HPDE6-E6E7 (cell line): ENCODE measurements around the gene ZNF511.
A peak's percentile ranks its signal among the peaks of the same experiment; 100 is the strongest.
"Not testable (repeated sequence)": the region's sequence is repeated elsewhere in the genome, so short reads cannot be mapped to it uniquely, and the experiment has no call there.

Experiments used
- DNase-seq: peaks from one replicate; pipeline ENCODE4 v3.0.0; 2011; ENCODE audit warnings: missing footprints; ENCODE audit errors: extremely low spot score

Gene ZNF511, protein sequence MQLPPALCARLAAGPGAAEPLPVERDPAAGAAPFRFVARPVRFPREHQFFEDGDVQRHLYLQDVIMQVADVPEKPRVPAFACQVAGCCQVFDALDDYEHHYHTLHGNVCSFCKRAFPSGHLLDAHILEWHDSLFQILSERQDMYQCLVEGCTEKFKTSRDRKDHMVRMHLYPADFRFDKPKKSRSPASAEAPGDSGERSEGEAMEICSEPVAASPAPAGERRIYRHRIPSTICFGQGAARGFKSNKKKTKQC

DNA sequence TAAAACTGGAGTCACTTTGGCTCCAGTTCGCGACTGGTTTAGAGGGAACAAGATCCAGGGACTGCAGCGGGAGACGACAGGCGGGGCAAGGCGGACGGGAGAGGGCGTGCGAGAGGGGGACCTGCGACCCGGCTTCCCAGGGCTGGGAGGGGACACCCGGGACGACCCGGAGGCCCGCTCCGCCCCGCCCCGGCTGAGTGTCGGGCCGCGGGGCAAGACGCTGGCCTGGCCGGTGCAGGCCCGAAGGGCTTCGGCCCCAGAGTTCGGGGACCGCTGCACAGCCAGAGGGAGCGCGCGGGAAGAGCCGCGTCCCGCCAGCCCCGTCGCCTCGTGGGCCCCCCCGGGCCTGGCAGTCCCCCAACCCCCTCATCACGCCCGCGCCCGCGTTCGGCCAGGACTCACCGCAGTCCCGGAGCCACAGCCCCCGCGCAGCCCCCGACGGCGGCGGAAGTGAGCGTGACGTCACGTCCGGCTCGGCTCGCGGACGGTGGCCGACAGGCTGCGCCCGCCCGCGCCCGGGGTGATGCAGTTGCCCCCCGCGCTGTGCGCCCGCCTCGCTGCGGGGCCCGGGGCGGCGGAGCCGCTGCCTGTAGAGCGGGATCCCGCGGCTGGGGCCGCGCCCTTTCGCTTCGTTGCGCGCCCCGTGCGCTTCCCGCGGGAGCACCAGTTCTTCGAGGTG is at the start of gene ZNF511, which contains the start of gene TUBGCP2:
Gene ZNF511 (plus strand): TSS at position 494 of the 679 bp plus-strand sequence. CDS start 30 bp downstream, at position 524.
Gene TUBGCP2 (minus strand): TSS at position 452 of the 679 bp plus-strand sequence. CDS start 5,931 bp downstream, outside the sequence.
- peak; percentile 60 for DNase-seq

DNA sequence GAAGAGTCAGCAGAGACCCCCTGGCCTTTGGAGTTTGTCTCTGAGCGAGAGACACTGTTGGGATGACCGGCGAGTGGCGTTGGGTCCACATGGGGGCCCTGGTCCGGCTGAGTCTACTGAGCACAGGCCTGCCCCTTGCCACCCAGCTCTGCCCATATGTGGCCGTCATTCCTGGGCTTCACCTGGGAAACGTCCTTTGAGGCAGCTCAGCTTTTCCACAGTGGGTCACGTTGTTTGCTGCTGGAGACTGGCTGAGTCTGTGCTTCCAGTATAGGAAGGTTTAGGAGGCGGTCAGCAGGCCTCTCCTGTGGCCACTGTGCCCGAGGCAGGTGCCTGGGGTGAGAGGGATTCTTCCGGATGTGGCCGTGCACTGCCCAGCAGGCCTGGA is 49.1 kb upstream of the ZNF511 start:
- no peak for DNase-seq

DNA sequence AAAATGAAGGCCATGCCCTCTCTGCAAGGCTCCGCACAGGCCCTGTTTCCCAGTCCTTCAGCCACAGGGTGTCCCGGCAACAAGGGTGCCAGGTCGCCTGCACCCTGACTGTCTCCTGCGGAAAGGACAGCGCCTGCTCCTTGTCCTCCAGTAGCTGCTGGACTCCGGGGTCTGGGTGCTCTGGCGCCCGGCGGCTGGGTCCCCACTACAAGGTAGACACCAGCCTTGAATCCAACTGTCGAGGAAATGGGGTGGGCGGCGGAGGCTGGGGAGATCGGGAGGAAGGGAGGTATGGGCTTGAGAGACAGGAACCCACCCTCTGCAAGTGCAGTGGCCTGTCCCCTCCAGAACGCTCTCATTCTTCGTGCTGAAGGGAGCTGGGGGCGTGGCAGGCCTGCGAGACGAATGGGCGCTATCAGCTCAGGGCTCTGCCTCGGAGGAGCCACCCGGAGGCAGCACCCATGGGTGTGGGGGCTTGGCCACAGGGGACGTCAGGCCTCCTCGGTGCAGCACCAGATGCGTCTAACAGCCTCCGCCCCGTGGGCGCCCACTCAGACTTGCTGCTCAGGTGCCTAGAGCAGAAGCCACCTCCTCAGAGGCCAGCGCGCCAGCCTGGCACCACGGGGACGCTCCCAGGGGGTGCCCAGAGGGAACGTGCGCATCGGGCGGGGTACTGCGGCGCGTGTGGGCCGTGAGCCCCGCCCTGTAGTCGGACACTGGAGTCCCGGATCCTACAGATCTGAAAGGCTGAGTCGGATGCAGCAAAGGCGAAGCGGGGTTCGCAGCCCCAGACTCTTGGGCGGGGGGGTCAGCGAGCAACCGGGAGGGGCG is 47.6 kb upstream of the ZNF511 start:
- DNase-seq: no peak

DNA sequence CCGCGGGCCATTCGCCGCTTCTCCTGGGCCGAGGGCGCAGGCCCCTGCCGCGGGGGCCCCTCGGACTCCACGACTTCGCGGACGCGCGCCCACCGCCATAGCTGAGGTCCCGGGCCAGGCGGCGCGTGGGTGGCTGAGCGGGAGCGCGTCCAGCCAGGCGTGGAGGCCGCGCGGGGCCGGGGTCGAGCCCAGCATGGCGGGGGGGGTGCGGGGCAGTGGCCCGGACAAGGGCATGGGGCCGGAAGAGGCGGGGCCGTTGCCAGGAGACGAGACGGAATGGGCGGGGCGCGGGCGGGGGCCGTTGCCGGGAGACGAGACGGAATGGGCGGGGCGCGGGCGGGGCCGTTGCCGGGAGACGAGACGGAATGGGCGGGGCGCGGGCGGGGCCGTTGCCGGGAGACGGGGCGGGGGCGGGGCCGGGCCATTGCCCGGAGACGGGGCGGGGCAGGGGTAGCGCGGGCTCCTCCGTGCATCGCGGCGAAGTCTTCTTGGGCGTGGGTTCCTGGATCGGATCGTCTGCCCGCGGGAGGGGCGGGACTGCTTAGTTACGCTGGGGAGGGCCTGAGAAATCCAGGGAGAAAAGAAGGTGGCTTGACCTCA is 46.9 kb upstream of the ZNF511 start:
- peak; percentile 64 for DNase-seq

DNA sequence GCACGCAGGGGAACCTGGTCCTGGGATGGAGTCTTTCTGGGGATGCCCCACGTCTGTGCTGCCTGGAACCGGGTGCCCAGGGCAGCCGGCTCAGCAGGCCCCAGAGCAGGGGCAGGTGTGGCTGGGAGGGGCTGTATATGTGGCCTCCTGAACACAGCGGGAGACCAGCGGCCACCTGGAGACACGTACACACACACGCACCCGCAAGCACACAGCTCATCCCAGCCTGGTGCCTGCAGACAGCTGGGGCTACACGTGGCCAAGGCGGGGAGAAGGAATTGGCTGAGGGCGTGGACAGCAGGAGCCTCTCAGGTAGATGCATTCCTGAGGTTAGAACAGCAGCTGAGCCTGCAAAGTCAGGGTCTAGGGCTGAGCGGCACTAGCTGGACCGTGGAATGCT is 46.0 kb upstream of the ZNF511 start:
- DNase-seq: peak; percentile 48

DNA sequence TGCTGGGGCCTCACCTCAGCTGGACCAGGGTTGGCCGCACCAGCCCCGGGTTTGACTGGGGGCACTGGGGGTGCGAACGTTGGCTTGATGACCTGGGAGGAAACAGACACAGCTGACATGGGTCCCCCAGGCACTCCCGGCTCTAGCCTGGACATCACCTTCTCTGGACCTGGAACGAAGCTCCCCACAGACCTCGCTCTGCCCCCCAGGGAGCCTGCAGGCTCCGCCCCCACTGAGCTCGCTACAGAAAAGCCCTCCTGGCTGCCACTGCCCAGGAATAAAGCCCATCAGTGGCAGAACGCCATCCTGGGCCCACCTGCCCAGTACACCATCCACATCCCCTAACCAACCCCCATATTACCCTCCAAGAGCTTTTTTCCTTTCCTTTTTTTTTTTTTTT is 45.0 kb upstream of the ZNF511 start:
- no peak for DNase-seq

DNA sequence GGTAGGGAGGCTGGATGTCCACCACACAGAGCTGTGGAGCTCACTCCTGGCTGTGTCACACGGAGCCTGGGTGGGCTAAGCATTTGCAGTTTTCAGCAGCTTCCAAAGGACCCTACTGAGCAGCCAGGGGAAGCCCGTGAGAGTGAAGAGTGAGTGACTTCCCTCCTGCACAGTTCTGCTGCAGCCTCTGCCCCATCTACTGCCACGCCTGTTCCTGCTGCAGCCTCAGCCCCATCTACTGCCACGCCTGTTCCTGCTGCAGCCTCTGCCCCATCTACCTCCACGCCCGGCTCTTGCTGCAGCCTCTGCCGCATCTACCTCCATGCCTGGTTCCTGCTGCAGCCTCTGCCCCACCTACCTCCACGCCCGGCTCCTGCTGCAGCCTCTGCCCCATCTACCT is 44.3 kb upstream of the ZNF511 start:
- DNase-seq: no peak

DNA sequence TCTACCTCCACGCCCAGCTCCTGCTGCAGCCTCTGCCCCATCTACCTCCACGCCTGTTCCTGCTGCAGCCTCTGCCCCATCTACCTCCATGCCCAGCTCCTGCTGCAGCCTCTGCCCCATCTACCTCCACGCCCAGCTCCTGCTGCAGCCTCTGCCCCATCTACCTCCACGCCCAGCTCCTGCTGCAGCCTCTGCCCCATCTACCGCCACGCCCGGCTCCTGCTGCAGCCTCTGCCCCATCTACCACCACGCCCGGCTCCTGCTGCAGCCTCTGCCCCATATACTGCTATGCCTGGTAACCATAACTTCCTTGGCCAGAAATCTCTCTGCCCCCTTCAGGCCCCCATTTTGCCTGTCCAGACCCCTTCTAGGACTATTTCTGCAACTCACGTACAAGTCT is 43.7 kb upstream of the ZNF511 start:
- not testable (repeated sequence) for DNase-seq

DNA sequence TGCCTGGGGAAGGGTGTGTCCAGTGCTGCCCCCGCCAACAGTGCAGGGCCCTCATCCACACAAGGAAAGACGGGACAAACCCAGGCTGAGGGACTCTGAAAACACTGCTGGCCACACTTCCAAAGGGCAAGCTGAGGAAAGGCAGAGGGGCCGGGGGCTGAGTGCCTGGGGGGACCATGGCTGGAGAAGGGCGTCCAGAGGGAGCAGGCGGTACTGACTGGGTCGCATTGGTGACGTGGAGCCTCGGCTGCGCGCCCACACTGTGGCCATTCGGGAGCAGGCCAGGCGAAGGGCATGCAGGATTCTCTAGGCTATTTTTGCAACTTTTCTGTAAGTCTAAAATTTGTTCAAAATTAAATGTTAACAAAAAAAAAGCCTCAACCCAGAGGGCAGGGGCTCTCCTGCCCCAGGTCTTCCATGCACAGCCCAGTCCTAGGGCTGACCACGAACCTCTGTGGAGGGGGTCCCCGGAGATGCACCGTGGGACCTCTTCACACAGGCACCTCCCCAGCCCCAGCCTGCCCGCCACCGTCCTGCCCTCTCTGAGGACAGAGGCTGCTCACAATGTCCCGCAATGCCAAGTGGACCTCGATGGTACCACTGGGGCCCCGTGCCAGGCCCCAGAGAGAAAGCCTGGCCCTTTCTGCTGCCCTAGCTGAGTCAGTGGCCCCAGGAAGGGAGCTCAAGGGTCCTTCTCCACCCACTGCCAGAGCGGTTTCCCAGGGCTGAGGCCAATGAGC is 42.5 kb upstream of the ZNF511 start:
- no peak for DNase-seq

DNA sequence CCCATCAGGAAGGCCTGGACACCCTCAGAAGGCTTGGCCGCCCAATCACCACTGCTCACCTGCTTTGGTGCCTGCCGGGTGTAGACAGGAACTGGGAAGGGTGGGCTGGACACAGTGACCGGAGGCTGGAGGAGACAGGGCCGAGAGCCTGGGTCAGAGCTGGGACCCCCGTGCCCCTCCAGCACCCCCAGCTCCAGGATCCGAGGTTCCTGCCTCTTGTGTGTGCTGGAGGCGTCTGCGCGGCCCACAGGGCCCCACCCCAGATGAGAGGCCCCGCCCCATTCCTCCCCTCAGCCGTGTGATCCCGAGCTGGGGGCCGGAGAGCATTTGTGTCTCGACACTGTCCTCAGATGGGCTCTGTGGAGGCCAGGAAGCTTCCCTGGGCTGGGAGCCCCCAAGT is 41.4 kb upstream of the ZNF511 start:
- DNase-seq: no peak

DNA sequence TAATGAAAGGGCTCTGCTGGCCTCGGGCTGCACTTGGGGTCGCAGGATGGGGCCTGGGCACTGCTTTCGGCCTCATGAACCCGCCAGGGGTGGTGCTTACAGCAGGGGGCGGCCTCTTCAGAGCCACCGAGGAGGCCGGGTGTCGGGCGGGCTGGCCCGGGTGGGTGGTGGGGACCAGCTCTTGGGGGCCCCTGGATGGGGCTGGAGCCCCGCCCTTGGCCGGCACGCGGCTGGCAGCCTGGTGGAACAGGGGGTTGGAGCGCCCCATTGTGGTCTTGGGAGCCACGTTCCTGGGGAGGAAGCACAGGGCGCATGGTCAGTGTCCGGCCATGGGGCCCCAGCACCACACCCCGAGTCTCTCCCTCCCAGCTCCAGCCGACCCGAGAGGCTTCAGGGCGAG is 40.9 kb upstream of the ZNF511 start:
- DNase-seq: no peak

DNA sequence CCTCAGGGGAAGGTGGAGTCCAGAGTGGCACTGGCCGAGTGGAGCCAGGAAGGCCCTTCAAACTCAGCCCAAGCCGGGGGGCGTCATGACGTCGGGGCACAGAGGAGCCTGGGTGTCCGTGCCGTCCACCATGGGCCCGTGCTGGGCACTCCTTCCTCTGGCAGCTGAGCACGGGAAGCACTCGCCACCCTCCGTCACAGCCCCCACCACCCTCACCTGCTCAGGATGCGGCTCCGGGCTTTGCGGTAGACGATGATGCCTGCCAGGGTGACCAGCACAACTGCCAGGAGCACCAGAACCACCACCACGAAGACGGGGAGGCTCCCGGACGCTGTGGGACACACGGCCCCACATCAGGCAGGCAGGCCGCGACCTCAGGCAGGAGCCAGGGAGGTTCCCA is 40.2 kb upstream of the ZNF511 start:
- DNase-seq: no peak

DNA sequence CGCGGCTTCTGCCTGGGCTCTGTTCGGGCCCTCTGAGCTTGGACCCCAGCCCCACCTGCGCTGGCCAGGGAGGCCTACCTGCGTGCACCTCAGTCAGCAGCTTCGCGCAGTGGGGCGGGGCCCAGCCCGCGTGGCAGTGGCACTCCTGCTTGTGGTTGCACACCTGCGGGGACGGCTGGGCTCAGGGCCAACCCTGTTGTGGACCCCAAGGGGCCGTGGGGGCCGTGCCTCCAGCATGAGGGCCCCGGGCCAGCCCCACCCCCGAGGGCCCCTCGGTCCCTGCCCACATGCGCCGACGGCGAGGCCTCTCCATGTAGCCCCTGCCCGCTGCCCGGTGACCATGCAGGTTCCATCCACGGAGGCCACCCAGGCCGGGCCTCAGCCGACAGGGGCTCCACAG is 39.3 kb upstream of the ZNF511 start:
- no peak for DNase-seq

DNA sequence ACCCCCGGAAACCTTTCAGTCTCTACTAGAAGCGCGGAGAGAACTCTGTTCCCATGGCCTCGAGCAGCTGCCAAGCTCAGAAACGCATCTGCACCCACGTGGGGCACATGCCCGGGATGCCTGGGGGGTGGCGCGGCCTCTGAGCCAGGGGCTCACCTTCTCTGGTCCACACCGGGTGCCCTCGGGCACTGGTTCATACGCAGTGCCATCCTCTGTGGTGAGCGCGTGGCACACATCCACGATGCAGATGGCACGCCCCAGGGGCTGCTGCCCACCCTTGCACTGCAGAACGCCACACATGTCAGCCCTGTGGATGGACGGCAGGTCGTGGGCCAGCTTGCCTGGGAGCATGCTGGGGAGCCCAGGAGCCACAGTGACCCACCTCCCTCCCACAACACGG is 38.5 kb upstream of the ZNF511 start:
- DNase-seq: no peak

DNA sequence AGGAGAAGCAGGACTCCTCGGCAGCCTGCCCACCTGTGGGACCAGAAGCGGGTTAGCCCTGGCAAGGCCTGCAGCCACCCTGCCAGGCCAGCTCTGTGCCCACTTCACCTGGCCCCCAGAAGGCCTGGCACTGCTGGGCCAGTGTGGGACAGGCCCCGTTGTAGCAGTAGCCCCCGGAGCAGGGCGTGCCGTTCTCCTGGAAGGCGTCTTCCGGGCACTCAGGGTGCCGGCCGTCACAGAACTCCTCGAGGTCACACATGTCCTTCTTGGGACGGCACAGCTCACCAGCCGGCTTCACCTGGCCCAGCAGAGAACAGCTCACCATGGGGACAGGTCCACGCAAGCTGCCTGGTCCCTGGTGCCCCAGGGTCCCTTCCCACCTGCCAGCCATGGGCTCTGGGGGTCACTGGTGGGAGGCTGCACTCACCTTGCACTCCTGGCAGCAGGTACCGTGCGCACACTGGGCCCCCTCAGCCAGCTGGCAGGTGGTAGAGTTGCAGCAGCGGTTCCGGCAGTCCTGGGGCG is 37.9 kb upstream of the ZNF511 start:
- DNase-seq: no peak

DNA sequence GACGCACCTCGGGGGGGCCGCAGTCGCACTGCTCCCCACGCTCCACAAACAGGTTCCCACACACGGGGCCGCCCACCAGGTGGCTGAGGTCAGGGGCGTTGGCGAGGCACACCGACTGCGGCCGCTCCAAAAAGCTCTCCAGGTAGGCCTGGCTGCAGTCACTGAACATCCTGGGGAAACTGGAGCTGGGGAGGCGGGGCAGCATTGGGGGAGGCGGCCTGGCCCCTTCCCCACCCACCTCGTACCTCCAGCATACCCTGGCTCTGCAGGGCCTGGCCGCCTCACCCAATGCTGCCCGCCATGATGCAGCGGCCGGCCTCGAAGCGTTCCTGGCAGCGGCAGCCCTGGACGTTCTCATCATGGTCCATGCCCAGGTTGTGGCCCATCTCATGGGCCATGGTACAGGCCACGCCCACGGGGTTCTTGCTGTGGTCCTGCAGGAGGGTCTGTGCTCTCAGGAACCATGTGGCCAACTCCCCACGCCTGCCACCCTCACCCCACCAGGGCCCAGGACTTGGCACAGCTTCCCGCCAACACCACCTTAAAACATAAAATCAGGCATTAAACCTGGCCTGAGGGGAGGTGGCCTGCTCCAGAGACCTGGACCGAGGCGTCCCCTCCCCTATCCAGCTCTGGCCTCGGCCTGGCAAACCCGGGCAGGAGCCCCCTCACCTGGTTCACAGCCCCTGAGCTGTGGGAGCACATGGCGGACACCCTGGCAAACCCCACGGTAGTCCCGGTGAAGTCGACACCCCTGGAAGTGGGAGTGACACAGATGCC is 37.0 kb upstream of the ZNF511 start:
- DNase-seq: no peak

DNA sequence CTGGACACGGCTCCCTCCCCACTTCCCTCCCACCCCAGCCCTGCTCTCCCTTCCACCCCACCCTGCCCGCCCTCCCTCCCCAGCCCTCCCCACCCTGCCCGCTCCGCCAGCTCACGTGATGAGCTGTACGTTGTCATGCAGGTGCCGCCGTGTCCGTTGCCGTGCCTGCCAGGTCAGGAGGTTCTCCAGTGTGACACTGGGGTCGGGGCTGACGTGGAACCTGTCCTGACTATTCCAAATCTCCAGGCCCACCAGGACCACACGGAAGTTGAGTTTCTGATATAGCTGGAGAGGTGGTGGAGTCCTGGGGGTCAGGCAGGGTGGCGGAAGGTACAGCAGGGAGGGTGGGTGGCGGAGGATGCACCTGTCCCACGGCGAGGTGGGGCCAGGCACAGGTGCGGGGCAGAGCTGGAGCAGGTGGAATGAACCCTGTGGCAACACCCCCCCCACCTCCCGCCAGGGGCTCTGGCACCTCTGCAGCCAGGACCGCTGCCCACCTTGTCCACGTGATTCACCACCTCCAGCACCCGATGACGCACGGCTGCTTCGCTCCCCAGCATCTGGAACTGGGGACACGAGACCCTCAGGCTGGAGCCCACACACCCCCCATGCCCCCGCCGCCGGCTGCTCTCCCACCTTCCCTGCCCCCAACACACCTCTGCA is 36.3 kb upstream of the ZNF511 start:
- no peak for DNase-seq

DNA sequence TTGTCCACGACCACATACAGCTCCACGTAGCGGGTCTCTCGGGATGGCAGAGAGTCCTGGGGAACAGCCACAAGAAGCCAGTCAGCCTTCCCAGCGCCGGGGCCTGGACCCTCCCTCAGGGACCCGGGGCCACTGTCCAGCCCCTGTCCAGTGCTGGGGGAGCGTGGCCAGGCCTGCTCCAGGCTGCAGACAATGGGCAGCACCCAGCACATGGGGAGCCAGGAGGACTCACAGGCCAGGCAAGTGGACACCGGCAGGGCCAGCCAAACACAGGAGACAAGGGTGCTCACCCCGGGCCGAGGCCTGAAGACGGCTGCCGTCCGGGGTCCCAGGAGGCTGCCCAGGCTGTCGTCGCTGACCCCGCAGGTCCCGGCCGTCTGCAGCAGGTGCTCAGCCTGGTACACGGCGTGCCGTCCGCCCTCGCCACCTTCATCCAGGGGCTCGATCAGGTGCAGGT is 35.7 kb upstream of the ZNF511 start:
- DNase-seq: no peak

DNA sequence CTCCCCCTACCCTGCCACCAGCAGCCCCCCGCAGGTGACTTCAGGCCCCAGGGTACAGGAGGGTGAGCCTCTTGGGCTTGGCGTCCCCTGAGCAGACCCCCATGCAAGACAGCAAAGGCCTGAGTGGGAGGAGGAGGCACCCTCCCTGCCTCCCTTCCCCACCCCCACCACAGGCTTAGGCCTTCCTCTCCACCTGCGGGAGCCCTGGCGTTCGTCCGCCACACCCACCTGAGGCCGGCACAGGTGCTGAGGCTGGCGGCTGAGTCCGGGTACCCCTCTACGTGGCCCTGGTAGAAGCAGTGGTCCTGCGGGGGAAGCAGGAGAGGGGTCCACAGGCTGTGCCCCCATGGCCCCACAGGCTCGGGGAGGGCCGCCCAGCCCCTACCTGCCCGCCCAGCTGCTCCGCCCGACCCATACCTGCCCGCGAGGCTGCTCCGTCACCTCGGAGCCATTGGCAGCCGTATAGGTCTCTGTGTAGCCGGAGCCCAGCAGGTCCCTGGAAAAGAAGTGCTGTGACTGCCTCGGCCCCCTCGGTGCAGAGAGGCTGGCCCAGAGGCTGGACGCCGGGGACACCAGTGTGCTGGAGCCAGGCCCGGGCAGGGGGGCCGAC is 35.1 kb upstream of the ZNF511 start:
- DNase-seq: no peak
